Measurements from ENCODE around the gene MIGA1. TPM values are rescaled to one million over a fixed set of nuclear protein-coding genes. Genes with fewer than 3 reads are reported as not detected.

The MIGA1 gene
- total and polyA plus RNA-seq, 9 of the 15 experiments (the other 6 are each of a cell fraction or from before 2014, with no cell fraction given) = 1.6 to 5.1 (median 2.9) TPM

DNA sequence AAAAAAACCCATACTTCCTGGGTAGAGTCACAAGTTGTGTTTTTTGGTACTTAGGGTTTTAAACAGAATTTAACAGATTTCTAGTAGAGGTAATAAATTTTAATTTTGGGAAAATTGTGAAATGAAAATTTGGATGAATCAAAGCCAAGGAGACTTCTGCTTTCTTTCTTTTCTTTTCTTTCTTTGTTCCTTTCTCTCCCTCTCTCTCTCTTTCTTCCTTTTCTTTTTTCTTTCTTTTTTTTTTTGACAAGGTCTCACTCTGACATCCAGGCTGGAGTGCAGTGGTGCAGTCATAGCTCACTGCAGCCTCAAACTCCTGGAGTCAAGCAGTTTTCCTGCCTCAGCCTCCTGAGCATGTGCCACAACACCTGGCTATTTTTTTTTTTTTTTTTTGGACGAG, 62.1 kb downstream of the MIGA1 start:
- Histone ChIP-seq H4K20me1 (replicated peaks; ENCODE audit: control insufficient read depth, insufficient read depth, low read length) (no peaks in the 10 kb centered on the region), H3K36me3 (ENCODE audit: control insufficient read depth, insufficient read depth, low read length) (peaks cover 12% of the 10 kb centered on the region; the same call in 2 of the 3 replicates), H3K4me3 (no peak overlapping the region), H3K27me3 (ENCODE audit: control insufficient read depth in 2 of 2, insufficient read depth in 2 of 2, low read length in 2 of 2) (no peaks in the 10 kb centered on the region), H3K9ac (ENCODE audit: insufficient read depth in 1 of 2, low read depth in 2 of 2, low read length in 2 of 2) (no peak overlapping the region), H3K27ac (ENCODE audit: extremely low read depth, low read depth, low read length) (no peak overlapping the region), H2AFZ (ENCODE audit: low read depth, low read length) (no peak overlapping the region), H3K4me2 (ENCODE audit: insufficient read depth, low read length) (no peak overlapping the region), H3K9me1 (ENCODE audit: control insufficient read depth, insufficient read depth, low read length) (no peaks in the 10 kb centered on the region), H3K79me2 (ENCODE audit: control insufficient read depth, insufficient read depth, low read length) (no peaks in the 10 kb centered on the region), H3K9me3 (replicated peaks; ENCODE audit: control insufficient read depth, insufficient read depth, low read depth, low read length) (no peaks in the 10 kb centered on the region), H3K4me1 (replicated peaks in 1 of 2; ENCODE audit: control insufficient read depth in 2 of 2, insufficient read depth in 2 of 2, low read length in 2 of 2) (no peaks in the 10 kb centered on the region)
- intact Hi-C loops (cut with micrococcal nuclease) = no loop called here
- CTCF ChIA-PET (ENCODE audit: low intra/inter-chr PET ratio) = no interaction called here
- WGBS (ENCODE audit: insufficient coverage, low coverage, missing lambda C conversion rate) = 0% methylated on average over 1 of the region's 1 CpG
- in situ Hi-C loops (cut with MboI) = no loop called here
- no TSS peak for BruUV-seq (replicated peaks)
- FAIRE-seq = no peak
- POLR2A ChIA-PET = interaction anchor here (0.6 kb wide), 1 partner anchor 63 kb away, joined by 3 read pairs; no protein-coding TSS in a partner anchor
- DNase-seq (ENCODE audit: extremely low read depth in 1 of 4, low spot score in 3 of 4) = no peak
- no peak for ATAC-seq
- TF ChIP-seq IFI16 (CRISPR knock-in tag; IDR thresholded peaks at IDR 0.05) (no peak), HDAC3 (IDR thresholded peaks at IDR 0.05; ENCODE audit: borderline replicate concordance, partially characterized antibody) (no peak), HMG20B (CRISPR knock-in tag; IDR thresholded peaks at IDR 0.05) (no peak), CBFA2T3 (IDR thresholded peaks at IDR 0.05) (no peak), TOE1 (IDR thresholded peaks at IDR 0.05; ENCODE audit: borderline replicate concordance) (no peak), TOE1 (CRISPR knock-in tag; IDR thresholded peaks at IDR 0.05; ENCODE audit: borderline replicate concordance, low read depth) (no peak), ID3 (CRISPR knock-in tag; IDR thresholded peaks at IDR 0.05) (no peak), ID3 (tag; IDR thresholded peaks at IDR 0.05) (no peak), POU5F1 (IDR thresholded peaks at IDR 0.05; ENCODE audit: borderline replicate concordance, low read depth, low read length, partially characterized antibody) (no peak), MEIS2 (IDR thresholded peaks at IDR 0.05; ENCODE audit: partially characterized antibody) (no peak), NFYB (IDR thresholded peaks at IDR 0.05; ENCODE audit: extremely low read depth, insufficient read length) (no peak), TGIF2 (CRISPR knock-in tag; IDR thresholded peaks at IDR 0.05) (no peak), PRPF4 (IDR thresholded peaks at IDR 0.05; ENCODE audit: insufficient read depth, low read depth, low read length, poor library complexity, severe bottlenecking) (no peak), CCNT2 (IDR thresholded peaks at IDR 0.05; ENCODE audit: borderline replicate concordance, extremely low read depth, insufficient read length, low read depth, low read length) (no peak), ERF (CRISPR knock-in tag; IDR thresholded peaks at IDR 0.05) (no peak), TAF9B (IDR thresholded peaks at IDR 0.05; ENCODE audit: partially characterized antibody) (no peak), MCM5 (IDR thresholded peaks at IDR 0.05; ENCODE audit: low read depth) (no peak), FOXP1 (CRISPR knock-in tag; IDR thresholded peaks at IDR 0.05) (no peak), HNRNPLL (IDR thresholded peaks at IDR 0.05; ENCODE audit: low read depth, low read length, poor library complexity, severe bottlenecking) (no peak), ZFP1 (CRISPR knock-in tag; IDR thresholded peaks at IDR 0.05) (no peak)
- TF ChIP-seq, protein P1, sequence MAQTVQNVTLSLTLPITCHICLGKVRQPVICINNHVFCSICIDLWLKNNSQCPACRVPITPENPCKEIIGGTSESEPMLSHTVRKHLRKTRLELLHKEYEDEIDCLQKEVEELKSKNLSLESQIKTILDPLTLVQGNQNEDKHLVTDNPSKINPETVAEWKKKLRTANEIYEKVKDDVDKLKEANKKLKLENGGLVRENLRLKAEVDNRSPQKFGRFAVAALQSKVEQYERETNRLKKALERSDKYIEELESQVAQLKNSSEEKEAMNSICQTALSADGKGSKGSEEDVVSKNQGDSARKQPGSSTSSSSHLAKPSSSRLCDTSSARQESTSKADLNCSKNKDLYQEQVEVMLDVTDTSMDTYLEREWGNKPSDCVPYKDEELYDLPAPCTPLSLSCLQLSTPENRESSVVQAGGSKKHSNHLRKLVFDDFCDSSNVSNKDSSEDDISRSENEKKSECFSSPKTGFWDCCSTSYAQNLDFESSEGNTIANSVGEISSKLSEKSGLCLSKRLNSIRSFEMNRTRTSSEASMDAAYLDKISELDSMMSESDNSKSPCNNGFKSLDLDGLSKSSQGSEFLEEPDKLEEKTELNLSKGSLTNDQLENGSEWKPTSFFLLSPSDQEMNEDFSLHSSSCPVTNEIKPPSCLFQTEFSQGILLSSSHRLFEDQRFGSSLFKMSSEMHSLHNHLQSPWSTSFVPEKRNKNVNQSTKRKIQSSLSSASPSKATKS (CRISPR knock-in tag; IDR thresholded peaks at IDR 0.05) = no peak

Measured in K562 (cell line).